HepG2 (cell line): ENCODE results near the gene PGP. TPM values are rescaled to one million over a fixed set of nuclear protein-coding genes. Genes with fewer than 3 reads are reported as not detected.
A peak's percentile ranks its signal among the peaks of the same experiment; 100 is the strongest.

Experiments used
- ATM ChIP-seq: fragments of 450-650 bp; IDR thresholded peaks from 2 replicates; pipeline ENCODE4 v1.7.1; 2017; ENCODE audit warnings: mild to moderate bottlenecking, borderline replicate concordance
- DDIT3 ChIP-seq: sonication (generic); formaldehyde crosslinking; IDR thresholded peaks from 2 replicates; pipeline ENCODE4 v1.4.0; 2020; ENCODE audit warnings: mild to moderate bottlenecking, missing genetic modification reagents
- EED ChIP-seq: sonication (generic); formaldehyde crosslinking; IDR thresholded peaks from 2 replicates; pipeline ENCODE4 v1.5.0; 2020; ENCODE audit warnings: mild to moderate bottlenecking, missing genetic modification reagents
- LCORL ChIP-seq, 2 experiments: fragments of 450-650 bp in 1 of 2; sonication (generic) in 1 of 2; formaldehyde crosslinking in 1 of 2; IDR thresholded peaks; 2 replicates each; pipeline versions ENCODE4 v1.5.0 to v1.6.1; 2017 to 2020; ENCODE audit warnings: antibody characterized with exemption in 1 of 2, missing genetic modification reagents in 1 of 2
- NCOA2 ChIP-seq: sonication (generic); formaldehyde crosslinking; IDR thresholded peaks from 2 replicates; pipeline ENCODE4 v1.8.0; 2022; ENCODE audit warnings: inconsistent platforms
- RORA ChIP-seq: sonication (generic); formaldehyde crosslinking; IDR thresholded peaks from 2 replicates; pipeline ENCODE4 v1.5.0; 2020; ENCODE audit warnings: mild to moderate bottlenecking, missing genetic modification reagents, moderate library complexity
- TCF7L2 ChIP-seq: IDR thresholded peaks from 2 replicates; pipeline ENCODE4 v1.6.1; 2011; ENCODE audit warnings: mild to moderate bottlenecking, low read depth, low read length, moderate library complexity
- USF2 ChIP-seq, 2 experiments: sonication (generic) in 1 of 2; formaldehyde crosslinking in 1 of 2; IDR thresholded peaks; 2 replicates each; pipeline versions ENCODE4 v1.5.1 to v1.6.1; 2011 to 2020; ENCODE audit warnings: borderline replicate concordance in 1 of 2, low read depth in 1 of 2, low read length in 1 of 2, mild to moderate bottlenecking in 1 of 2, missing genetic modification reagents in 1 of 2, moderate library complexity in 1 of 2
- ZKSCAN1 ChIP-seq: fragments of 150-350 bp; IDR thresholded peaks from 2 replicates; pipeline ENCODE4 v1.6.1; 2014; ENCODE audit warnings: low read length
- ZMYM2 ChIP-seq: sonication (generic); formaldehyde crosslinking; IDR thresholded peaks from 2 replicates; pipeline ENCODE4 v1.8.0; 2022; ENCODE audit warnings: mild to moderate bottlenecking, missing genetic modification reagents
- ZNF142 ChIP-seq: sonication (generic); formaldehyde crosslinking; IDR thresholded peaks from 2 replicates; pipeline ENCODE4 v1.4.0; 2020; ENCODE audit warnings: missing genetic modification reagents
- ZSCAN30 ChIP-seq: sonication (generic); formaldehyde crosslinking; IDR thresholded peaks from 2 replicates; pipeline ENCODE4 v1.5.0; 2020; ENCODE audit warnings: mild to moderate bottlenecking, missing genetic modification reagents
- polyA plus RNA-seq, 8 experiments: library from polyadenylated mRNA; depleted of rRNA in 3 of 8; stranded (reverse) in 7 of 8; unstranded in 1 of 8; fragments of >200 nt; fragmentation: Illumina TruSeq in 4 of 8; extraction: Trizol in 4 of 8; gene quantifications; 2 replicates each; pipeline versions ENCODE4 v1.2.1 to v1.2.3, GENCODE V29; 2011 to 2016; ENCODE audit warnings: low read depth in 4 of 8, missing spikeins in 1 of 8, mixed read lengths in 1 of 8; ENCODE audit not compliant: insufficient read depth in 1 of 8
- total RNA-seq, 5 experiments: library from RNA; depleted of rRNA; stranded (reverse); fragments of >200 nt; fragmentation: Illumina TruSeq; extraction: Trizol; gene quantifications; 2 replicates each; pipeline ENCODE4 v1.2.3, GENCODE V29; 2016; ENCODE audit warnings: low read depth in 1 of 5
- TF ChIP-seq, protein P1 (sequence below): sonication (generic); formaldehyde crosslinking; IDR thresholded peaks from 2 replicates; pipeline ENCODE4 v1.9.0; 2021; ENCODE audit warnings: missing genetic modification reagents, mild to moderate bottlenecking, borderline replicate concordance
- TF ChIP-seq, protein P2 (sequence below): sonication (generic); formaldehyde crosslinking; IDR thresholded peaks from 2 replicates; pipeline ENCODE4 v1.4.0; 2020; ENCODE audit warnings: missing genetic modification reagents, borderline replicate concordance

Gene PGP
- total and polyA plus RNA-seq, 2 of the 13 experiments (the other 11 are each of a cell fraction or from before 2014, with no cell fraction given) = 7.3 to 18.3 TPM

DNA sequence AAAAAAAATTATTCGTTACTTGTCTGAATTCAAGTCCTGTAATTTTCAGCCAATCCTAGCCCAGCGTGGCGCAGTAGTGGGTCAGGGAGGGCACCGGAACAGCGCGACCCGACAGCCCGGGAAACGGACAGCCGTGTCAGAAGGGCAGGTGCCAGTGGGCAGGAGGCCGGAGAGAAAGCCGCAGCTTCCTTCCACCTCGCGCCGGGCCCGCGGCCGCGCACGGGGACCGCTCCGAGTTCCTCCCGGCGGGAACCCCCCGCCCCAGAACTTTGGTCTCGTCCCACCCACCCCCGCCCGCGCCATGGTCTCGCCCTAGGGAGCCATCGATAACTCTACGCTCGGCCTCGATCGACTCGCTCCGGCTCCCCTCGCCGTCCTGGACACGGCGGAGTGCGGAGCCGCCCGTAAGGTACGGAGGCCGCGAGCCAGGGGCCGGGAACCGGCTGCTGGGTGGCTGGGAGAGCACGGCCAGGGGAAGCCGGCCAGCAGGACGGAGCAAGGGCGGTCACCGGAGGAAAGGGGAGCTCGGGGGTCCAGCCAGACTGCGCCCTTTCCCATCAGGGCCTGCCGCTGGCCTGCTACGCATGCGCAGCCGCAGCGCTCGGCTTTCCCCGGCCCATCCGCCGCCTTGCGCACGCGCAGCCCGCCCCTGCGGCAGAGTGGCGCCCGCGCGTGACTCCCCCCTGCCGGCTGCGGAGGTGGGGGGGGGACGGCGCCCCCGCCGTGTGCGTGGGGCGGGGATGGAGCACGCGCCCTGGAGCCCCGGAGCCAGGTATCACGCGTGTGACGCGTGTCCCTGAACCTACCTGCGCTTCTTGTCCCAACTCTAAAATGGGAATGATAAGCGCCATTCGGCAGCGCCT lies 9.3 kb downstream of the PGP start, which contains the start of gene MLST8 (continued):
- TF ChIP-seq TCF7L2 (no peak), EED (no peak), ZKSCAN1 (0 out of 2 replicates have a peak, but pooled peaks have one; percentile 7), NCOA2 (CRISPR knock-in tag) (no peak; the same call in 1 of the 2 replicates), ZMYM2 (CRISPR knock-in tag) (no peak), USF2 (IDR thresholded peaks at IDR 0.05; ENCODE audit: low read depth, low read length) (no peak), USF2 (CRISPR knock-in tag; IDR thresholded peaks at IDR 0.05; ENCODE audit: borderline replicate concordance) (no peak), ZSCAN30 (CRISPR knock-in tag) (no peak), LCORL (IDR thresholded peaks at IDR 0.05) (no peak), LCORL (CRISPR knock-in tag; IDR thresholded peaks at IDR 0.05) (peak; percentile 73), ZNF142 (CRISPR knock-in tag) (peak; percentile 75; the same call in 1 of the 2 replicates), ATM (no peak), DDIT3 (CRISPR knock-in tag) (no peak), RORA (no peak)
- TF ChIP-seq, protein P1, sequence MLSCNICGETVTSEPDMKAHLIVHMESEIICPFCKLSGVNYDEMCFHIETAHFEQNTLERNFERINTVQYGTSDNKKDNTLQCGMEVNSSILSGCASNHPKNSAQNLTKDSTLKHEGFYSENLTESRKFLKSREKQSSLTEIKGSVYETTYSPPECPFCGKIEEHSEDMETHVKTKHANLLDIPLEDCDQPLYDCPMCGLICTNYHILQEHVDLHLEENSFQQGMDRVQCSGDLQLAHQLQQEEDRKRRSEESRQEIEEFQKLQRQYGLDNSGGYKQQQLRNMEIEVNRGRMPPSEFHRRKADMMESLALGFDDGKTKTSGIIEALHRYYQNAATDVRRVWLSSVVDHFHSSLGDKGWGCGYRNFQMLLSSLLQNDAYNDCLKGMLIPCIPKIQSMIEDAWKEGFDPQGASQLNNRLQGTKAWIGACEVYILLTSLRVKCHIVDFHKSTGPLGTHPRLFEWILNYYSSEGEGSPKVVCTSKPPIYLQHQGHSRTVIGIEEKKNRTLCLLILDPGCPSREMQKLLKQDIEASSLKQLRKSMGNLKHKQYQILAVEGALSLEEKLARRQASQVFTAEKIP (CRISPR knock-in tag) = no peak
- TF ChIP-seq, protein P2, sequence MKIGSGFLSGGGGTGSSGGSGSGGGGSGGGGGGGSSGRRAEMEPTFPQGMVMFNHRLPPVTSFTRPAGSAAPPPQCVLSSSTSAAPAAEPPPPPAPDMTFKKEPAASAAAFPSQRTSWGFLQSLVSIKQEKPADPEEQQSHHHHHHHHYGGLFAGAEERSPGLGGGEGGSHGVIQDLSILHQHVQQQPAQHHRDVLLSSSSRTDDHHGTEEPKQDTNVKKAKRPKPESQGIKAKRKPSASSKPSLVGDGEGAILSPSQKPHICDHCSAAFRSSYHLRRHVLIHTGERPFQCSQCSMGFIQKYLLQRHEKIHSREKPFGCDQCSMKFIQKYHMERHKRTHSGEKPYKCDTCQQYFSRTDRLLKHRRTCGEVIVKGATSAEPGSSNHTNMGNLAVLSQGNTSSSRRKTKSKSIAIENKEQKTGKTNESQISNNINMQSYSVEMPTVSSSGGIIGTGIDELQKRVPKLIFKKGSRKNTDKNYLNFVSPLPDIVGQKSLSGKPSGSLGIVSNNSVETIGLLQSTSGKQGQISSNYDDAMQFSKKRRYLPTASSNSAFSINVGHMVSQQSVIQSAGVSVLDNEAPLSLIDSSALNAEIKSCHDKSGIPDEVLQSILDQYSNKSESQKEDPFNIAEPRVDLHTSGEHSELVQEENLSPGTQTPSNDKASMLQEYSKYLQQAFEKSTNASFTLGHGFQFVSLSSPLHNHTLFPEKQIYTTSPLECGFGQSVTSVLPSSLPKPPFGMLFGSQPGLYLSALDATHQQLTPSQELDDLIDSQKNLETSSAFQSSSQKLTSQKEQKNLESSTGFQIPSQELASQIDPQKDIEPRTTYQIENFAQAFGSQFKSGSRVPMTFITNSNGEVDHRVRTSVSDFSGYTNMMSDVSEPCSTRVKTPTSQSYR (CRISPR knock-in tag) = no peak
